ENCODE data around the gene STAG1.

Gene STAG1

GRCh38 chr3:136327671-136328070, 424.5 kb downstream of the STAG1 start:
- no peak for DNase-seq (ENCODE audit: low read depth)

- DNase-seq (ENCODE audit: low read depth) = no peak
Measured at GRCh38 chr3:136326316-136326715, 425.9 kb downstream of the STAG1 start.

- DNase-seq (ENCODE audit: low read depth) = no peak
Measured at GRCh38 chr3:136311968-136312367, 440.2 kb downstream of the STAG1 start.

- no peak for DNase-seq (ENCODE audit: low read depth)
Measured at GRCh38 chr3:136311261-136311660, 440.9 kb downstream of the STAG1 start.

GRCh38 chr3:136305879-136306278, 446.3 kb downstream of the STAG1 start:
- DNase-seq (ENCODE audit: low read depth) = no peak

- DNase-seq (ENCODE audit: low read depth) = no peak
Measured at GRCh38 chr3:136300444-136300843, 451.7 kb downstream of the STAG1 start.

- DNase-seq (ENCODE audit: low read depth) = no peak
Measured at GRCh38 chr3:136297826-136298225, 454.4 kb downstream of the STAG1 start.

GRCh38 chr3:136296960-136297359, 455.2 kb downstream of the STAG1 start:
- no peak for DNase-seq (ENCODE audit: low read depth)

GRCh38 chr3:136294176-136294575, 458.0 kb downstream of the STAG1 start:
- no peak for DNase-seq (ENCODE audit: low read depth)

- no peak for DNase-seq (ENCODE audit: low read depth)
Measured at GRCh38 chr3:136293279-136293678, 458.9 kb downstream of the STAG1 start.

- no peak for DNase-seq (ENCODE audit: low read depth)
Measured at GRCh38 chr3:136292500-136292899, 459.7 kb downstream of the STAG1 start.

GRCh38 chr3:136291302-136291701, 460.9 kb downstream of the STAG1 start:
- DNase-seq (ENCODE audit: low read depth) = no peak

Measured in stimulated activated CD8-positive, alpha-beta memory T cell treated with anti-CD3 and anti-CD28 coated beads, Interleukin-15, amount 100 ng/mL, for 24 hours (primary cell).